ENCODE data around the gene REC8. TPM values are rescaled to one million over a fixed set of nuclear protein-coding genes. Genes with fewer than 3 reads are reported as not detected.

The REC8 gene
- total RNA-seq, 1 donor from 2014 or later = 136 TPM

- peaks cover 20% of the 10 kb centered on the region for H3K4me1 Mint-ChIP-seq (ENCODE audit: low read depth, unreplicated experiment)
- no peak overlapping the region for H3K27ac Mint-ChIP-seq (ENCODE audit: unreplicated experiment)
- peaks cover 13% of the 10 kb centered on the region for H3K27me3 Mint-ChIP-seq (ENCODE audit: unreplicated experiment)
- no peak for DNase-seq
- no peaks in the 10 kb centered on the region for H3K36me3 Mint-ChIP-seq (ENCODE audit: unreplicated experiment)
- peaks cover 13% of the 10 kb centered on the region for H3K9me3 Mint-ChIP-seq (ENCODE audit: unreplicated experiment)
- no peak overlapping the region for H3K4me3 Mint-ChIP-seq (ENCODE audit: unreplicated experiment)
- TF ChIP-seq, protein P1, sequence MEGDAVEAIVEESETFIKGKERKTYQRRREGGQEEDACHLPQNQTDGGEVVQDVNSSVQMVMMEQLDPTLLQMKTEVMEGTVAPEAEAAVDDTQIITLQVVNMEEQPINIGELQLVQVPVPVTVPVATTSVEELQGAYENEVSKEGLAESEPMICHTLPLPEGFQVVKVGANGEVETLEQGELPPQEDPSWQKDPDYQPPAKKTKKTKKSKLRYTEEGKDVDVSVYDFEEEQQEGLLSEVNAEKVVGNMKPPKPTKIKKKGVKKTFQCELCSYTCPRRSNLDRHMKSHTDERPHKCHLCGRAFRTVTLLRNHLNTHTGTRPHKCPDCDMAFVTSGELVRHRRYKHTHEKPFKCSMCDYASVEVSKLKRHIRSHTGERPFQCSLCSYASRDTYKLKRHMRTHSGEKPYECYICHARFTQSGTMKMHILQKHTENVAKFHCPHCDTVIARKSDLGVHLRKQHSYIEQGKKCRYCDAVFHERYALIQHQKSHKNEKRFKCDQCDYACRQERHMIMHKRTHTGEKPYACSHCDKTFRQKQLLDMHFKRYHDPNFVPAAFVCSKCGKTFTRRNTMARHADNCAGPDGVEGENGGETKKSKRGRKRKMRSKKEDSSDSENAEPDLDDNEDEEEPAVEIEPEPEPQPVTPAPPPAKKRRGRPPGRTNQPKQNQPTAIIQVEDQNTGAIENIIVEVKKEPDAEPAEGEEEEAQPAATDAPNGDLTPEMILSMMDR (IDR thresholded peaks at IDR 0.05; ENCODE audit: partially characterized antibody, unreplicated experiment) = no peak
Measured at GRCh38 chr14:24138396-24139271, 33.2 kb upstream of the REC8 start.

DNA sequence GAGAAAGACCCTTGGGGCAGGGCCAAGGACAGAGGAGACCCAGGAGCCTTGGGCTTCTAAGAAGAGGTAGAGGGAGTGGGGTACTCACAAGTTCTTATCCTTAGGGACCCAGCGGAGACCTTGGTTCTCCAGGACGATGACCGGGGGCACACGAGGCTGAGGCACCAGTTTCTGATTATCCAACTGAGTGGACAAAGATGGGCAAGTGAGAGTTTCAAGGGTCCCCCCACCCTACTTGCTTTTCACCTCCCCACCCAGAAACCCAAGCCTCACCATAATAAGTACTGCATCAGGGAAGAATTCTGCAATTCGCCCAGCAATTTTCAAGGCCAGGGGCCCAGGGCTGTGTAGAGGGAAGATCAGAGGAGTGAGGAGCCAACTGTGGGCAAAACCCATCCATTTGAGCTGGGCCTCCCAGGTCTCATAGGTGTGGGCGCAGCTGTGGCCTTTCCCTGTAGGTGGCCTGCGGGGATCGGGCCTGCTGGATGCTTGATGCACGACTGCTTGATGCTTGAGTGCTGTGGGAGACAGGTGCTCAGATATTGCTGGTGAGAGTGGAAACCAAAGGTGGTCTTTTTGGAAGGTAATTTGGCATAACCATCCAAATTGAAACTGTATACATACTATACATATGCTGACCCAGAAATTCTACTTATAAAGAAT, 32.5 kb upstream of the REC8 start:
- H3K36me3 Mint-ChIP-seq (ENCODE audit: unreplicated experiment) = no peaks in the 10 kb centered on the region

DNA sequence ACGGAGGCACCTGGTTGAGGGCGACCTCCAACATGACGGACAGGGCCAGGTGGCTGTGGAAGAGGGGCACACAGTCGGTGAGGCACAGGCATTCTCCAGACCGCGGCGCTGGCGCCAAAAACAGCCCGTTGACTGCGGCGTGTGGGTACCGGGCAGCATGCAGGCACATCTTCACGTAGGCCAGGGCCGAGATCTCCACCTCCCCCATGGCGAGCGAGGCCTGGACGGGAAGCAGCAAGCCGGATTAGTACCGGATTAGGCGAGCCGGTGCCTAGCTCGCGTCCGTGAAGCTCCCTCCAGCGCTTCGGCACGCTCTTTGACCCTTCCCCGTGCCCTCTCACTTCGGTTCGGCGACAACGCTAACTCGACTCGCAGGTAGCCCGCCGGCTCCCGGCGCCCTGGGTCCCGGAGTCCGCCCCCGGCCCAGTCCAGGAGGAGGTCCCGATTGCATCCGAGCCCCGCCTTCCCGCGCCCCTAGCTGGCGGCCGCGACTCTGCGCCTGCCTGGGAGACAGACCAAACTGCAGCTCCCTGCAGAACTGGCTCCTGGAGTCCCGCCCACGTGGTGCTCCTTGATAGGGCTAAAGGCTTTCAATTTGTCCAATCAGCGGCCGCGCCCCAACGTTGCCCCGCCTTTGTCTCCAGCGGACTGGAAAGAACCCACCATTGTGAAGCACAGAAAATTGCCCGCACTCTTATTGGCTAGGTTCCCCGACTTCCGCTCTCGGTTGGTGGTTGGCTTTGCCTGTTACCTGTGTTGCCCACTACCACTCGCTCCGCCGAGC, 30.6 kb upstream of the REC8 start, which contains the start of gene EMC9:
TSS of gene EMC9 (minus strand) at position 495 of the 784 bp plus-strand sequence. CDS start at position 208, 287 bp downstream.
- peak; percentile 99 for DNase-seq
- Mint-ChIP-seq H3K9me3 (ENCODE audit: unreplicated experiment) (peaks cover 8% of the 10 kb centered on the region), H3K36me3 (ENCODE audit: unreplicated experiment) (no peaks in the 10 kb centered on the region), H3K27me3 (ENCODE audit: unreplicated experiment) (peaks cover 7% of the 10 kb centered on the region), H3K4me3 (ENCODE audit: unreplicated experiment) (peak within 1 kb of the TSS; percentile 91), H3K4me1 (ENCODE audit: low read depth, unreplicated experiment) (peaks cover 19% of the 10 kb centered on the region), H3K27ac (ENCODE audit: unreplicated experiment) (peak within 1 kb of the TSS; percentile 93)
- TF ChIP-seq, protein P1 (IDR thresholded peaks at IDR 0.05; ENCODE audit: partially characterized antibody, unreplicated experiment) = peak; percentile 39

More for the DNA sequence above, 32.5 kb upstream of the REC8 start:
- Mint-ChIP-seq H3K4me1 (ENCODE audit: low read depth, unreplicated experiment) (peaks cover 20% of the 10 kb centered on the region), H3K9me3 (ENCODE audit: unreplicated experiment) (peaks cover 13% of the 10 kb centered on the region), H3K27me3 (ENCODE audit: unreplicated experiment) (peaks cover 13% of the 10 kb centered on the region), H3K27ac (ENCODE audit: unreplicated experiment) (no peak overlapping the region), H3K4me3 (ENCODE audit: unreplicated experiment) (peak overlapping the region; percentile 77)
- TF ChIP-seq, protein P1 (IDR thresholded peaks at IDR 0.05; ENCODE audit: partially characterized antibody, unreplicated experiment) = no peak
- no peak for DNase-seq

- TF ChIP-seq, protein P1 (IDR thresholded peaks at IDR 0.05; ENCODE audit: partially characterized antibody, unreplicated experiment) = no peak
Measured at GRCh38 chr14:24143511-24143910, 28.4 kb upstream of the REC8 start.

More at GRCh38 chr14:24143511-24143910, 28.4 kb upstream of the REC8 start:
- no peak overlapping the region for H3K27ac Mint-ChIP-seq (ENCODE audit: unreplicated experiment)
- DNase-seq = no peak
- no peaks in the 10 kb centered on the region for H3K27me3 Mint-ChIP-seq (ENCODE audit: unreplicated experiment)
- H3K4me3 Mint-ChIP-seq (ENCODE audit: unreplicated experiment) = no peak overlapping the region
- H3K4me1 Mint-ChIP-seq (ENCODE audit: low read depth, unreplicated experiment) = peaks cover 18% of the 10 kb centered on the region
- peaks cover 8% of the 10 kb centered on the region for H3K9me3 Mint-ChIP-seq (ENCODE audit: unreplicated experiment)
- no peaks in the 10 kb centered on the region for H3K36me3 Mint-ChIP-seq (ENCODE audit: unreplicated experiment)
